PFSK-1 (cell line): ENCODE data around the gene SCYGR5.

Experiments
- FOXP2 ChIP-seq: optimal IDR thresholded peaks from 2 replicates; pipeline ENCODE3; 2011; ENCODE audit warnings: borderline replicate concordance, control low read depth, inconsistent platforms; ENCODE audit not compliant: insufficient read depth; ENCODE audit errors: extremely low read length, extremely low read depth
- POLR2AphosphoS5 ChIP-seq: IDR thresholded peaks from 2 replicates; pipeline ENCODE4 v1.6.1; 2012; ENCODE audit warnings: low read depth, mild to moderate bottlenecking, control low read depth, low read length, moderate library complexity
- REST ChIP-seq, 2 experiments: IDR thresholded peaks; 2 replicates each; pipeline versions ENCODE4 v1.6.1 to v1.8.0; 2011 to 2012; ENCODE audit warnings: low read depth in 2 of 2, low read length in 2 of 2, control low read depth in 1 of 2, inconsistent platforms in 1 of 2, mild to moderate bottlenecking in 1 of 2, moderate library complexity in 1 of 2; ENCODE audit not compliant: insufficient read depth in 1 of 2
- SIN3A ChIP-seq: IDR thresholded peaks from 2 replicates; pipeline ENCODE4 v1.6.1; 2012; ENCODE audit warnings: mild to moderate bottlenecking, low read length, moderate library complexity, borderline replicate concordance; ENCODE audit not compliant: insufficient read depth
- TAF1 ChIP-seq: IDR thresholded peaks from 2 replicates; pipeline ENCODE4 v1.6.1; 2012; ENCODE audit warnings: low read length, control low read depth, borderline replicate concordance; ENCODE audit not compliant: insufficient read depth

Gene SCYGR5

GRCh38 chr2:227703280-227703732 lies 36.7 kb downstream of the SCYGR5 start:
- TF ChIP-seq POLR2AphosphoS5: no peak
- TF ChIP-seq REST (IDR thresholded peaks at IDR 0.05; ENCODE audit: insufficient read depth in 1 of 2, low read depth in 2 of 2, low read length in 2 of 2): no peak

- TF ChIP-seq SIN3A: no peak
- TF ChIP-seq POLR2AphosphoS5: no peak
- no peak for TF ChIP-seq FOXP2
- no peak for TF ChIP-seq REST (IDR thresholded peaks at IDR 0.05; ENCODE audit: insufficient read depth in 1 of 2, low read depth in 2 of 2, low read length in 2 of 2)
- no peak for TF ChIP-seq TAF1
These were observed 37.4 kb downstream of the SCYGR5 start for GRCh38 chr2:227703961-227704360.

- TF ChIP-seq TAF1: no peak
- TF ChIP-seq POLR2AphosphoS5: no peak
- no peak for TF ChIP-seq FOXP2
- no peak for TF ChIP-seq REST (IDR thresholded peaks at IDR 0.05; ENCODE audit: insufficient read depth in 1 of 2, low read depth in 2 of 2, low read length in 2 of 2)
- TF ChIP-seq SIN3A: no peak
These were observed 40.3 kb downstream of the SCYGR5 start for GRCh38 chr2:227706859-227707258.

- no peak for TF ChIP-seq FOXP2
- no peak for TF ChIP-seq TAF1
- TF ChIP-seq SIN3A: no peak
- no peak for TF ChIP-seq POLR2AphosphoS5
- TF ChIP-seq REST (IDR thresholded peaks at IDR 0.05; ENCODE audit: insufficient read depth in 1 of 2, low read depth in 2 of 2, low read length in 2 of 2): no peak
These were observed 40.8 kb downstream of the SCYGR5 start for GRCh38 chr2:227707390-227707789.

GRCh38 chr2:227710986-227711385 lies 44.4 kb downstream of the SCYGR5 start:
- no peak for TF ChIP-seq REST (IDR thresholded peaks at IDR 0.05; ENCODE audit: insufficient read depth in 1 of 2, low read depth in 2 of 2, low read length in 2 of 2)
- no peak for TF ChIP-seq SIN3A
- TF ChIP-seq TAF1: no peak
- no peak for TF ChIP-seq POLR2AphosphoS5
- no peak for TF ChIP-seq FOXP2
